GM12865 (cell line): Measurements from ENCODE around the gene ZFHX3.

Experiments
- DNase-seq: peaks from one replicate; pipeline ENCODE4 v3.0.0; 2010; ENCODE audit warnings: low read depth
- H3K4me3 ChIP-seq: 2 replicates; pipeline ENCODE4 v1.5.1; 2011; ENCODE audit warnings: mild to moderate bottlenecking, low read depth, low read length, control low read depth
- CTCF ChIP-seq: IDR thresholded peaks from 2 replicates; pipeline ENCODE4 v1.5.1; 2011; ENCODE audit warnings: low read length, control low read depth, low read depth, inconsistent platforms; ENCODE audit not compliant: insufficient read depth; ENCODE audit errors: missing control alignments

ZFHX3 gene

GRCh38 chr16:73006026-73006425 is 41.9 kb downstream of the ZFHX3 start:
- no peak for DNase-seq
- no peak overlapping the region for H3K4me3 ChIP-seq
- TF ChIP-seq CTCF: no peak

- no peak for TF ChIP-seq CTCF
- no peak overlapping the region for H3K4me3 ChIP-seq
- DNase-seq: no peak
Measured at GRCh38 chr16:73002866-73003265, 45.1 kb downstream of the ZFHX3 start.

- TF ChIP-seq CTCF: no peak
- H3K4me3 ChIP-seq: no peak overlapping the region
- DNase-seq: no peak
Measured at GRCh38 chr16:73000907-73001521, 46.9 kb downstream of the ZFHX3 start.

- TF ChIP-seq CTCF: no peak
- no peak overlapping the region for H3K4me3 ChIP-seq
- no peak for DNase-seq
Measured at GRCh38 chr16:73000020-73000906, 47.7 kb downstream of the ZFHX3 start.

GRCh38 chr16:72999541-73000019 is 48.3 kb downstream of the ZFHX3 start:
- TF ChIP-seq CTCF: no peak
- H3K4me3 ChIP-seq: no peak overlapping the region
- DNase-seq: no peak

GRCh38 chr16:72997141-72997542 is 50.8 kb downstream of the ZFHX3 start:
- TF ChIP-seq CTCF: no peak
- no peak for DNase-seq
- H3K4me3 ChIP-seq: no peak overlapping the region
